Measurements from ENCODE around the gene NHS.

The NHS gene

DNA sequence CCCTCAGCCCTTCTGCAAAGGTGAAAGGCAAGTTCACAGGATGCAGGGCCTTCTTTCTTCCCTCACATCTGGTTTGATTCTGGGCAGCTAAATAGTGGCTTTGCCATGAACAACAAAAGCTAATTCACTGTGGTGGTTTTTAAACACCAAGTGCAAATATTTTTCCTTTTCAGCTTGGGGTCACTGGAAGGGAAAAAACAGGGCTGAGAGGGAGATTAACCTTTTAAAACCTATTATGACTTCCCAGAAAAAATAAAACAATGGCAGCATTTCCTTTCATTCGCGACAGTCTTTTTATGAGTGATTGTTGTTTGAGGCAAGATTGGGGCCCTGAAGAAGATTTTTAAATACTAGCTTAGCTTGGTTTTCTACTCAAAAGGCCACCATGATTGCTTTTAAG, 258.5 kb downstream of the NHS start:
- DNase-seq = no peak

DNA sequence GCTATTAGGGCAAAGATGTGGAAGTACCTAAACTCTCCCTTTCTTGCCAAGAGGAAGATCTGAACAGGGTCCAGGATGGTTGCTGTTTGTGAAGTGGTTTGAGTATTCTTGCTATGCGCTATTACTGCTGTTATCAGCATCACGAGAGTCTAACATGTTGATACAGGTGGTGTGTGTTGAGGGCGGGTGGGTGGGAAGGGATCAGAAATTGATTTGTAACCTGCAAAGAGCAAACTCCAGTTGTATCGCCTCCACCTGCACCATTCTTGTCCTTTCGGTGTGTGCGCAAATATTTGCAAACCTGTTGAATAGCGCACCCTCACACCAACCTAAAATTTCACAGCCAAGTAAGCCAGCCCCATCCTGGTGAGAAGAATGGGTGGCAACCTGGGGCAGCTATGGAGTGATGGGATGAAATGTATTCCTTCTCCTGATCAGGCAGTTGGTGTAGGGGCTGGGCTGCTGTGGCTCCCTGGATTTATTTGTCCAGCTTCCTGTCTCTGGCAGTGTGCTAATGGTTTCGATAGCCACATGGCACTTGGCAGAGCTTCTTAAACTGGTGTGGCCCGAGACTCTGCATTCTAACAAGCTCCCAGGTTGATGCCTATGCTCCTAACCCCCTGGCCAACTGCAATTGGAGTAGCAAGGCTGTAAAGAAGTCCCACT, 259.7 kb downstream of the NHS start:
- no peak for DNase-seq

DNA sequence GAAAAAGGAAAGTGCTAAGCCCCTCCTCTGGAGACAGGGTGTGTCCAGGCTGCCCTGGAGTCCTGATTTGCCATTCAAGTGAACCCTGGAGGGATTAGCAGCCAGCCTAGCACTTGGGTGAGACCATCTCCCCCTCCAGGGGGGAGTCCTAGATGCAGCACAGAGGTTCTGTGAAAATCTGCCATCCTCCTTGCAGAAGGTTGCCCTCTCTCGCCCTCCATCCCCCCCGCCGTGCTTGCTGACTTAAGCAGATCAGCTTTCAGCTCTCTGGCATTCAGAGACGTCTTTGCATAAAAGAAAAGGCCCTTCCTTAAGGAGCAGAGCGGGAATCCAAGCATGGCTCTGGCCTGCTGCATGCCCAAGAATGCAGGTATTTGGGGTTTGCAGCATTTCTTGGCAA, 260.2 kb downstream of the NHS start:
- DNase-seq = no peak

DNA sequence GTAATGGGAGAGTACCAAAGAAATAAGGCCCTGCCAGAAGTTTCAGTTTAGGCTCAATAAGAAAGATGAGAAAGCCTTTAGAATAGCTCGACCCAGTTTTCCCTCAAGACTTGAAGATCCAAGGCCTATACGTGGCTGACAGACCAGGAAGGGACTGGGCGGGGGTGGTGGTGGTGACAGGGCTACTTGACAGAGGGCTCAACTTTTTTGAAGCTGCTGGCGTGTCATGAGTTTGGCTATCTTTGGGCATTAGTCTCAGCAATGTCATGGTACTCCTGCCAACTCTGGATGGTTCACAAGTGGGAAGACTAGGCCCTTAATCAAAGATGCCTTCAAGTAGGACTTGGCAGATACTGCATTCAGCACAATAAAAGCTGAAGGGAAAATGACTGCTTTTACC, 262.2 kb downstream of the NHS start:
- DNase-seq = no peak

DNA sequence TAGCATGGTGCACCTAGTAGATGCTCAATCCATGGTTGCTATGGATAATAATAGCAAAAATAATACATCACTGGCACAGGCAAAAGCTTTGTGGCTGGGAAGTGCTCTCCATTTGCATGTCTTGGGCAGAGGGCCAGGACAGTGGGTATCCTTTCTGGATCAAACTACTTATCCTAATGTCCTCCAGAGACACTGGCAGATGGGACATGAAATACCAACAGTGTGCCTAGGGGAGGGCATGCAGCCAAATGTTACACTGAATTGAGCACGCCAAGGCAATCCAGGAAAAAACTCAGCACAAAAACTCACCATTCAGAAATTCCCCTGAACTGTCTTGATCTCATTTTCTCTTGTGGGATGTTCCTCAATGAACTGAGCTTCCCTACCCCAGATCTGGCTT, 263.7 kb downstream of the NHS start:
- DNase-seq = no peak

DNA sequence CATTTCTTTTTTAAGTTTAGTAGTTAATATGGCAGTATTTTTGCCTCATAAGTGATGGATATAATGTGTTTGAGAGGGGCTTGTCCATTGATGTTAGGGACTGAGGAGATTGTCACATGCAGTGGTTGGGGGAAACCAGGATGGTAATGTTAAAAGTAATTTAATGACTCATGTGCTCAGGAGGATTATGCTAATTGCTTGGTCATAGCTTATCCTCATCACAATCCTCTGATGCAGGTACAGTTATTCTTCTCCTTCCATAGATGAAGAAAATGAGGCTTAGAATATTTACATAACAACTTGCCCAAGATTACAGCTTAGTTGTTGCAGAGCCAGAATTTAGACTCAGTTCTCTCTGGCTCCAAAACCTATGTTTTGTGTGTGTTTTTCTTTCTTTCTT, 267.9 kb downstream of the NHS start:
- DNase-seq = no peak

DNA sequence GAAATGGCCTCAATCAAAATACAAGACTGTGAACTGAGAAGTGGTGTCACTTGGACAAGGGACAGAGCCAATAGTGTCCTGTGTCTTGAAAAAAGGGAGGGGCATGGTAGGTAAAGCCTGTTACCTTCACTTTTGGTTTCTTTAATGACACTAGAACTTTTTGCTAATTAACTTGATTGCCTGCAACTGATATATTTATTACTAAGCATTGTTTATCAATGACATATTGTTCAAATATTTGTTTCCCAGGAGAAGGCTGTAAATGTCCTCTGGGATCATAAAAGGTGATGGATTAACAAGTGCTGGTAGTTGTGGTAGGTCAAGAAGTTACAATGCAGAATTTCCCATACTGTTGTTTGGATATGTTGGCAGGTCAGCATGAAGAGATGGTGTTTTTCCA, 268.5 kb downstream of the NHS start:
- DNase-seq = no peak

DNA sequence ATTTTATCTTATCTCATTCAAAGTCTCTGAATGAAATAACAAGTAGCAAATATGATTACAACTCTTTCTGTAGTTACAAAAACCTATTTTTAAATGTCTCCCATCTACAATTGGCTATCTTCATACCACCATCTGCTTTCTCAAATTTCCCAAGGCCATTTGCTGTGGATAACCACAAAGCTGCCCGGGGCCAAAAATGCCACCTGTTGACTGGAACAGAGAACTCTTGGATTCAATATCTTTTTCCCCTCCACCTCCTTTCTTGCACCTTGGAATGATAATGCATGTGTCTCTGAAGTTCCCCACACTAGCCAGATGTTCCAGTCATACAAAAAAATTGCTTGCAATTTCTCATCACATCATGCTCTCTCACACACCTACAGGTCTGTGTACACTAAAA, 269.0 kb downstream of the NHS start:
- no peak for DNase-seq

DNA sequence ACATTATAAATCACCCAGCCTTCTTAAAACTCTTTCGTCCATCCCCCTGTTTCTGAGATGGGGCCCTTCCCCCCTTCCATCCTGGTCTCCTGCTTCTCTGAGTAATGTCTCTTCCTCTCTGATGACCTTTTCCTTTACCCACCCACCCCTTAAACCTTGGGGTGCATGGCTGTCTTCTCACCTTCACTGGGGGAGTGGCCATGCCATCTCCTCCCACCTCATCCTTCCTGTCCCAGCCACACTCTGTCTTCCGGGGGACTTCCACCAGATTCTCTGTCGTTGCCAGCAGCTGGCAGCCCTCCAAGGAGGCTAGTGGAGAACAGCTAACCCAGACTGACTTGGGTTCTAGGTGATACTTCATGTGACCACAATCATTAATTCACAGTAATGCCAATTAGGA, 279.1 kb downstream of the NHS start:
- DNase-seq = peak; percentile 48

DNA sequence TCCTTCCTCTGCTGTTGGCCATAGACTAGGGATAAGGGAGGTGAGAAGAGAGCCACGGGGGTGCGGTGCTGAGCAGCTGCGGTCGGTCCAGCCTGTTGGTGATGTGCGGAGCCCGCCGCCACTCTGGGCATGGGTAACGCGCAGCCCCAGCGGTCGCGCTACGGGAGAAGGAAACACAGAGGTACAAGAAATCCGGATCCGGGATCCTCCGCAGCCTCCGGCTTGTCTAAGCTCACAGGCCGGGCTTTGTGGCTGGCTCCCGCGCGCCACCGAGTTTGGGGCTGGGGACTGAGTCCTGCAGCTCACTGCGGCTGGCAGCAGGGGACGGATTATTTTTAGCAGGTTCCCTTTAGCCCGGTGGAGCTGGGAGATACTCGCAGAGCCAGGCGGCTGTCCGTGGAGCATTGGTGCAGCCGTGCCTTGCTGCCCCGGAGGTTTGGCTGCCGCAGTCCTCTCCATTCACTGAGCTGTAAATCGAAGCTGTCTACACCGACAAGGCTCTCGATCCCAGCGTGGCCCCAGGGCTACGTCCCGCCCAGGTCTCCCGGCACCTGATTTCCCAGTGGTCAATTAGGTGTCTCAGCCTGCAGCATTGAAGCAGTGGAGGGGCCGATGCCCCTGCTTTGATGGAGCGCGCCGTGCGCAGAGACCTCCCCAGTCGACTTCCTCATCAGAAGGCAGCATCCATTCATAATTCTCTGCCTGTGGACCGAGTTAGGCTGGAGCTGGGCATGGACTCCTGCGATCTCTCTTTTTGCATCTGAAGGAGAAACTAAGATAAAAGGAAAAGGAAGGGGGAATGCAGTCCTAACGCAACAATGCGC, 280.4 kb downstream of the NHS start:
- no peak for DNase-seq

DNA sequence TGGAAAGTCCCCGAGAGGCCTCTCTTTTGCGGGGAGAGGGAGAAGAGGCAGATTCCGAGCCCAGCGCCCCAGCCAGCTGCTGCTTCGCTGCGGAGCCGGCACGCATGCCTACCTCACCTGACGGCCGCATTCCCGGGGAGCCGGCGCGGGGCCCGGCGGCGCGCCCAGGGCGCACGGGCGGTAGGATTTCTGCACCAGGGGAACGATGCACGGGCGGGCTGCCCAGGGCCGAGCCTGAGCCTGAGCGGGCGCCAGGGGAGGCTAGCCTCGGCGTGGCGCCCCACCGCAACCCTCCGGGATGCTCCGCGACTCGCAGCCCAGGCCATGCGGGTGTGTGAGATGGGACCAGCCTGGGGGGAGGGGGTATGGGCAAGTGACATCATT, 281.0 kb downstream of the NHS start:
- no peak for DNase-seq

DNA sequence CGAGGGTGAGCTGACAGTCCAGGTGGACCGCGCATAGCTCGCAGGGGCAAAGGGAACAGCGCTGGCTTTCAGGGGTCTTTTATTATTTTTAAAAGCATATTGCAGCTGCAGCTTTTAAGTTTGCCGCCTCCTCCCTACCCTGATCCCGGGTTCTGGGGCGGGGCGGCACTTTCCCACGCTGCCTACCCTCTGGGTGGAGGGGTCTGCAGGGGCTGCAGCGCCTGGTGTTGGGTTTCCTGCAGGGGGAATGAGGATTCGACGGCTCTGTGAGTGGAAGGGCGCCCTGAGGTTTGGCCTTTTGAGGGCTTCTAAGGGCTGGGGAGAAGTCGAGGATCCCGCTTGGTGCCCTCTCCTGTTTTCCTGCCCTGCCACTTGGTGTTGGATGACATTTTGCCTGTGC, 281.6 kb downstream of the NHS start:
- no peak for DNase-seq

DNA sequence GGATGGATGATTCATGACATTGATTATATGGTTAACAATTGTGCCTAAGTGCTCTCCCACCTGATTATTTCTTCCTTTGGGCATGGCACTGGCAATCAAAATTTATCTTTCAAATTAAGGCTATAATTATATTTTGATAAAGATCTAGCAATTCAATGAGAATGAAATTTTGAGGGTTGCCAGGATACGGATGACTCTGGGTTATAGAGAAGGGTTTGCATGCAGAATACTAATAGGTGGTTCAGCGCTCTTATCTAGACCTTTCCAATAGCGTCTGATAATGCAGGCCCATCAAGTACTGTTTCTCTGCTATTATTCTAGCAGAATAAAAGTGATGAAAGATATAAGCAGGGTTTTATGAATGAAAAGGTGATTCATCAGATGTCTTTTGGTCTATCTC, 287.4 kb downstream of the NHS start:
- no peak for DNase-seq

DNA sequence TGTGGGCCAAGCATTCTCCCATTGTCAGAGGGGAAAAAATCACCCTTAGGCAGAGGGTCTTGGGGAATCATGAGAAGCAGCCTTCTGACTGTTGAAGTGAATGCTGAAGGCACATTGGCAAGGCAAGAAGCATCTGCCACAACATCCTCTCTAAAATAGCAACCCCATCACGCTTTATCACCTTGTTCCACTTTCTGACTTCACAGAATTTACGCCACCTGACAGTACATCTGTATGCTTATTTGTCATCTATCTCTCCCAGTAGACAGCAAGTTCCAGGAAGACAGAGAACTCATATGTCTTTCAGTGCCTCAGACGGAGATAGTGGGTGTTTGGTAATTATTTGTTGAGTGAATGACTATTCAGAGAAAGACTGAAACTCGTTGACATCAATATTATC, 293.9 kb downstream of the NHS start:
- DNase-seq = no peak

DNA sequence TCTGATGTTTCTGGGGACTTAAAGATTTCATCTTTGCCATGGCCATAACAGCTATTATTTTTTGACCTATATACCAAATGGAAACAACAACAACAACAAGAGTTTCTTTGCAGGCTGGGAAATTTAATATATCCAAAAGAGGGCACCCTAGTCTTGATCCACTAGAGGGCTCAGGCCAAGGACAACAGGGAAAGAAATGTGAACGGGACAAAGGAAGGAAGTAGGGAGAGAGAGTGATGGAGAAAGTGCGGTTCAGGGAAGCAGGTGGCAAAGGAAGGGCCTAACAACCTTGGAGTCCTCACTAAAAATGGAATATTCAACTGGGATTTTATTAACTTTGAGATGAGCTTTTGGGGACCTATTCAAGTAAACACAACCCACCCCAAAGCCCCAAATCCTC, 294.5 kb downstream of the NHS start:
- no peak for DNase-seq

DNA sequence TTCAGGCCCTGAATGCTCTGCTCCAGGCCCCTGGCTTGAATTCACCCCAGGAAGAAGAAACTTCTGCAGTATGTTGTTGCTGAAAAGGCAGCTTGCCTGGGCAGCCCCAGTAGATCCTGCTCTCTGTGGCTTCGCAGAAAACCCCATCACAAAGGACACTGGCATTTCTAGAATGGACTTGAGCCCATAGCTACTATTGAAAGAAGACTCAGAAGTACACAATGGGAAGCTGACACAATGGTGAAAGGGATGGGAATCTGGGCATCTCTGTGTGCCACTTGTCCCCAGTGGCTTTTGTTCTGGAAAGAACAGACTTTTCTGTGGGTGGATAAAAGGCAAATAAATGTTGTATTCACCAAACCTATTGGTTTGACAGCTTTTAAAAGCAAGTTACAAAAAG, 294.9 kb downstream of the NHS start:
- DNase-seq = no peak

DNA sequence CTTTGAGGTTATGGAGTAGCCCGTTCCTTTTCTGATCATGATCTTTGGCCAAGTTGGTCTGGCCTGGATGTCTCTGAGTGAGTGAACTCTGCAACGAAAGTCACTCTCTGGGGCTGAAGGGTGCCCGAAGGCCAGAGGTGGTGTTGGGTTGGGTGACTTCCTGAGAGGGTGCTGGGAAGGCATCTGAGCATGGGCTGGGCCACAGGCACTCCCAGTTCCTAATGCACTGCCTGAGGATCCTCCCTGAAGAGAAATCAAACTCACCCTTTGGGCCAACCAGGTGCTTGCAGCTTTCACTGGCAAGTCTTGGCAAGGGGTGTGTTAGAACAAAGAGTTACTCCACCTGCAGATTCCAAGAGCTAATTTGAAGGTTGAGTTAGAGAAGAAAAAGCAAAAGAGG, 295.9 kb downstream of the NHS start:
- DNase-seq = no peak

DNA sequence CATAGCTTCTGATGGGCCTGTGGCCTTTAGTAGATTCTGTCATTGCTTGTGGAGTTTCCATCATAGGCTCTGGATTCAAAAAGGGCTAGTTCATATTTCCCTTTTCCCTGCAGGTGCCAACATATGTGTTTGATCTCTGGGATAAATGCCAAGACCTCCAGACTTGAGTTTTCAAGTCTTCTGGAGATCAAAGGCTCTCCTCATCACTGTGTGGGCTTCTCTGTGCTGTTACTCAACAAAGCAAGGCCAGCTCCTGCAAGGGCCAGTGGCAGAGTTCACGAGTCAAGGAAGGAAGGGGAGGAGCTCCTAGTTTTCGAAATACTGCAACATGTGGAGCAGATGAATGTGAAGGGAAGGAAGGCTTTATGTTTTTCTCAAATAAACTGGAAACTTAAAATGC, 299.6 kb downstream of the NHS start:
- DNase-seq = no peak

DNA sequence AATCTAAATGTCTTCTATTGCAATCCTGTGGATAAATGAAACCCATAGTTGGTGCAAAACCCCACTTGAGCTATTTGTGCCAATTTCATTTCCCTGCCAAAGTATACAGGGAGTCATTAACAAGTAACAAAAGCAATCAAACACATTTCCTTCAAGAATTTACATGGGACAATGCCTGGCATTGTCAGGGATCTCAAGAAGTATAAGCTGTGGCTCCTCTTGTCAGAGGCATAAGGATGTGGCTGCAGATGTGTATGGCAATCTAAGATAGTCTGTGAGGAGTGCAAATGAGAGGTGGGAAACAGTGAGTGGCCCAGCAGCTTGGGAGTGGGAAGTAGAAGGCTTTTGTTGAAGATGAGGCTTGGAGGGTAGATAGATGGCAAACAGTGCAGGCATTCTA, 304.3 kb downstream of the NHS start:
- no peak for DNase-seq

DNA sequence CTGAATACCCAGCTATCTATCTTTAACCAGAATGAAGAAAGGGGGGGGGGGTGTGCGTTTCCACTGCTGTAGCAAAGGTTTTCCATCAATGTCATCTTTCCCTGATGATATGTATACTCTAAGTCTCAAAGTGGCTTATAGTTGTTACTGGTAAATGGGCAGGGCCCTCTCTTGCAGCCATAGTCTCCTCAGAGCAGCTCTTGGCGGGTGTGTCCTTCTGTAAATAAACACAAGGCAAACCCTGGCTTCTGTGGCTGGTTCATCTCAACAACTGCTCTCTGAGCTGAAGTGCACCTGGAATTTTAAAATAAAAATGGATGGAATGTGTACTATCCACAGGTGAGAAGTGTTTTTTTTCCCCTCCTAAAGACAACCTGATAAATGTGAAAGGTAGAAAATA, 304.8 kb downstream of the NHS start:
- DNase-seq = no peak

DNA sequence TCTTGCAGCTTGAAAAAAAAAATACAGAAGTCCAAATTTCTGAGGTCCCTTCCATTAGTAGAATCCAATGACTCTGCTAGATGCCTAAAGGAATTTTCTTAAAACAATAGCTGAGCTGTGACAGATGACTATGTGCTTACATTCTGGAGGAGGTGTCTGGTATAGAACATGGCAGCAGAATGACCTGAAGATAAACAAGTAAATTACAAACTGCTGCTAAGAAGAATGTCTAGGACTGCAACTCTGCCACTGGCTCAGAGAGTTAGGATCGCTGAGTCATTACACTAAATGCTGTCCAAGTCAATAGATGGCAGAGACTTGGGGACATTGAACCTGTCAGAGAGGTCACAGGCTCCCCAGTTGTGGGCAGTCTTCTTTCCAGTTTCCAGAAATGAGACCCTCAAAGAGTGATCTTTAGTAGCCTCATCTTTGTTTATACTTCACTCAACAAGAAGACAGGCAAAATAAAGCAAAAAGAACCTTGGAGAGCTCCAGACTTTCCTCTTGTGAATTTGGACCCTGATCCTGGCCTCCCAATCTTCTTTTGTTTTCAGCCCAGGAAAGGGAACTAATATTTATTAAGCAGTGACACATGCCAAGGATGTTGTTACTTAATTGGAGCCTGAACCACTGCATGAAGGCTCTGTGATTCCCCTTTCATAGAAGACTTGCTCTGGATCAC, 305.9 kb downstream of the NHS start:
- no peak for DNase-seq

DNA sequence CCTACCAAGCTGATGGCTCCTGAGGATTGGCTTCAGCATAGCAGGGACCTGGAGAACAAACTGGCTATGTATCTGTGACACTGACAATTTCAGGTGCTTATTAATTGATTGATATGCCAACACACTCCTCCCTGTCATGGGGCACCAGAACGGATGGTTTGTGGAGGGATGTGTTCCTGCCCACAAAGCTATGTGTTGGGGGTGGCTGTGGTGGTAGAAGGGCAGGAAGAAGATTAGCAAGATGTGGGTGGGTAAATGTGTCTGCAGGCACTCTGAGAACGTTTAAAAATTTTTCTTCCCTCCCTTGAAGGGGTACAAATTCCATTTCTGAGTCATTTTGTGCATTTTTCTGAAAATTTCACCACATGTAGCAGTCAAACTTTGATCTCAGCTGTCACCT, 307.3 kb downstream of the NHS start:
- DNase-seq = no peak

DNA sequence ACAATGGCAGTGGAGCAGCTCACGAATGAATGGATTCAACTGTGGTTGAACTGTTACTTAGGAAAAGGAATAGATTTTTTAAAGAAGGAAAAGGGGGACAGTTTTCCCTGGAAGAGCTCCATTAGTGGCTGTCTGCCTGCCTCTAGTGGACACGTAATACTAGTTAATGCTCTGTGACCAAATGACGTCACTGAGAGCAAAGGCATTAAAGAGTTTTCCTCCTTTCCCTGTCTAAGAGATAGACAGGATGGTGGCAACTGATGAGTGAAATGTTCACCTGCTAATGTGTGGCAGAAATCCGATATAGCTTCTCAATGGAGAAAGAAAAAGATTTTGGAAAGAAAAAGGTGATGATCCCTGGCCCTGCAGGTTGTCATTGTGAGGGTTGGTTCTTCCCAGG, 310.0 kb downstream of the NHS start:
- no peak for DNase-seq

DNA sequence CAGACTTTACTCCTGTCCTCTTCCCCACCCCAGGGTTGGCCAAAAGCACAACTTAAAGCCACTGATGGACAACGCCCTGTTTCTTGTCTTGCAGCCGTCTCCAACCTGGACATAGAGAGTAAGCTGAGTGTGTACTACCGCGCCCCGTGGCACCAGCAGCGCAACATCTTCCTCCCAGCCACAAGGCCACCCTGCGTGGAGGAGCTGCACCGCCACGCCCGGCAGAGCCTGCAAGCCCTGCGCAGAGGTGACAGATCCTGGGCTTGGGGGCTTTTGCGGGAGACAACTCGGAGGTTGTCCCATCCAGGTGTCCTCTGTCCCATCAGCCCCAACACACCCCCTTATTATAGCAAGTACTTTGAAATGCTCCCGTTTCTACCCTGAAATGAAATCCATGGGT, 312.6 kb downstream of the NHS start:
- DNase-seq = no peak

Data from CD4-positive, alpha-beta T cell treated with Interleukin-4 for 4 hours (primary cell).